IPS-18a (cell line): ENCODE data around the gene CCDC177.
A peak's percentile ranks its signal among the peaks of the same experiment; 100 is the strongest.

ENCODE experiments used
- H3K27ac ChIP-seq: one replicate; pipeline ENCODE4 v1.5.1; 2013; ENCODE audit warnings: low read length
- H3K27me3 ChIP-seq: one replicate; pipeline ENCODE4 v1.6.1; 2013; ENCODE audit warnings: mild to moderate bottlenecking, low read length; ENCODE audit not compliant: control insufficient read depth, insufficient read depth
- H3K36me3 ChIP-seq: one replicate; pipeline ENCODE4 v1.6.1; 2013; ENCODE audit warnings: low read depth, low read length; ENCODE audit not compliant: control insufficient read depth
- H3K4me1 ChIP-seq: one replicate; pipeline ENCODE4 v1.6.1; 2013; ENCODE audit warnings: low read depth, low read length; ENCODE audit not compliant: control insufficient read depth
- H3K4me3 ChIP-seq: one replicate; pipeline ENCODE4 v1.5.1; 2013; ENCODE audit warnings: low read length
- H3K9ac ChIP-seq: one replicate; pipeline ENCODE4 v1.6.1; 2013; ENCODE audit warnings: mild to moderate bottlenecking, low read length, moderate library complexity
- H3K9me3 ChIP-seq: one replicate; pipeline ENCODE4 v1.6.1; 2013; ENCODE audit warnings: low read depth, low read length; ENCODE audit not compliant: control insufficient read depth

Gene CCDC177

DNA sequence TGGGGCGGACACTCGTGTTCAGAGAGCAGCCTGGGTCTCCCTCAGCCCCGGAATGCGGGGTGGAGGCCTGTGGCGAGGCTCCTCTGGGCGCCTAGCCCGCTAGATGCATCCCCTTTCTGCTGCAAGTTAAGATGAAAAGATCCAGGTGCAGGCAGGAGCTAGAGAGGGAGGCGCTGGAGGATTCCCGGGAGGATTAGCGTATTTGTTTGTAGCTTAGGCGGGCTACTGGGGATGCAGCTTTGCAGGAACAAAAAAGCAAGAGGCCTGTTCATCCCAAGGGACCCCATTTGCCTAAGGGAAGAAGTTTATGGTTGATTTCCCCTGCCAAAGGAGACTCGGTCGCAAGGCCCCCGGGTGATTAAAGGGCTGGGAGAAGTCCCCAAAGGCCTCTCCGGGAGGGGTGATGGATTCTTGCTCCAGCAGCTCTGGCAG is 824 bp downstream of the CCDC177 start:
- H3K9me3 ChIP-seq, result no peaks in the 10 kb centered on the region
- peaks cover 60% of the 10 kb centered on the region for H3K27me3 ChIP-seq
- H3K4me3 ChIP-seq, result peak overlapping the region; percentile 66
- no peaks in the 10 kb centered on the region for H3K4me1 ChIP-seq
- peak overlapping the region; percentile 54 for H3K9ac ChIP-seq
- no peak overlapping the region for H3K27ac ChIP-seq
- no peaks in the 10 kb centered on the region for H3K36me3 ChIP-seq

DNA sequence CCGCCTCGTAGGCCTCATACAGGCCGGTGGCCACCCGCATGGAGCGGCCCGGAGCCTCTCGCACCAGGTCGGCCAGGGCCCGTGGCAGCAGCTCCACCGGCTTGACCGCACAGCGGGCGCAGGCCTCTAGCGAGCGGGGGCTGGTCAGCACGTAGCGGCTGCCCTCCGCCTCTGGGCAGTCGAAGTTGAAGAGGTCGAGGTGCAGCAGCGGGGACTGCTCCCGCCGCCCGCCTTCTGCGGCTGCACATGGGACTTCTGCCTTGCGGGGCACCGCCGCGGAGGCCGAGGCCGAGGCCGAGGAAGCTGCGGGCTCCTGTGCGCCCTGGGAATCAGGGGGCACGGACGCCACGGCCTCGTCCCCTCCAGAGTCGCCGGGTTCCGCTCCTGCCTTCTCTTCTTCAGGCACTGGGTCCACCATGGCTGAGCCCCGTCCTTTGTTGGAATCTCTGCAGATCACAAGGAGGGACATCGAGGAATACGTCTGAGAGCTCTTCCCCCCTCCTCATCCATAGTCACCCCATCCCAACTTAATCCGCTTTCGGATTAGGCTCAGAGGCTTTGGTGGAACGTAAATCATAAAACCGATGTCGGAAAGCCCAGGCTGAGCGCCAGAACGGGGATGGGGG is 1.4 kb downstream of the CCDC177 start:
- Histone ChIP-seq H3K27me3 (peaks cover 60% of the 10 kb centered on the region), H3K4me3 (peak overlapping the region; percentile 66), H3K9me3 (no peaks in the 10 kb centered on the region), H3K36me3 (no peaks in the 10 kb centered on the region), H3K9ac (no peak overlapping the region), H3K27ac (no peak overlapping the region), H3K4me1 (no peaks in the 10 kb centered on the region)

DNA sequence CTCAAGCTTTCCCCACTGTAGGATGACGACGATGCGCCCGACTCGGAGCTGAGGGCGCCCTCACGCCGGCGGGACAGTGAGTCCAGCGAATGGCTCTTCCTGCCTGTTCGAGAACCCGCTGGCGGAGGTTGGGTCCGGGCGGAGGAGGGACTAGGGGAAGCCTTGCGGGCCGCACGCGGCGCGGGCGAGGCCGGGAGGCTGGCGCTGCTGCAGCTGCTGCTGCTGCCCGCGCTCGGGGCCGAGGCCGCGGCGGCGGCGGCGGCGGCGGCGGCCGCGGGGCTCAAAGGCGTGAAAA is 1.9 kb downstream of the CCDC177 start:
- Histone ChIP-seq H3K9me3 (no peaks in the 10 kb centered on the region), H3K9ac (no peak overlapping the region), H3K4me1 (no peaks in the 10 kb centered on the region), H3K27me3 (peaks cover 60% of the 10 kb centered on the region), H3K27ac (no peak overlapping the region), H3K36me3 (no peaks in the 10 kb centered on the region), H3K4me3 (no peak overlapping the region)

DNA sequence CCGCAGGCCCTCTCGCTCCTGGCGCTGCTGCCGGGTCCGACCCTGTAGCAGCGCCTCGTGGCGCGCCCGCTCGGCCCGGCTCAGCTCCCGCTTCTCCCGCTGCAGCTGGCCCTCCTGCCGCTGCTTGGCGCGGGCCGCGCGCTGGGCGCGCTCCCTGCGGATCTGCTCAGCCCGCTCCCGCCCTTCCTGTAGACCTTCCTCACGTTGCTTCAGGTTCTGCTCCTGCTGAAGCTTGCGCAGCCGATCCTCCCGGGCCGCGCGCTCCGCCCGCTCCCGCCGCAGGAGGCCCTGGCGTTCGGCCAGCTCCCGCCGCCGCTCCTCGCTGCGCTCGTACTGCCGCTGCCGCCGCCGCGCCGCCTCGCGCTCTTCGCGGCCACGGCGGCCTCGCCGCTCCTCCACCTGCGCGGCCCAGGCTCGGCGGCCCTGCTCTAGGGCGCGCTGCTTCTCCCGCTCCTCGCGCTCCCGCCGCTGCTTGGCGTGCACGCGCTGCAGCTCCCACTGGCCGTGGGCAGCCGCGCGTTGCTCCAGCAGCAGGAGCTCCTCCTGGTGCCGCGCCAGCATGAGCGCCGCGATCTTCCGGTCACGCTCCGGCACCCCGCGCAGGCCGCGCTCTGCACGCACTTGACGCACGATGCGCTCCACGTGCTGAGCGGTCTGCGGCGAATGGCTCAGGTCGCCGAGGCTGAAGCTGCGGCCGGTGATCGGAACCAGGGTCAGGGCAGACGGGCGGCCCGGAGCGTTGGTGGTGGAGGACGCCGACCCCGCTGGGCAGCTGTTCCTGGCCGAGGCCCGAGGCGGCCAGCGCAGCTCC is 2.4 kb downstream of the CCDC177 start:
- Histone ChIP-seq H3K4me3 (peak overlapping the region; percentile 41), H3K27me3 (peaks cover 62% of the 10 kb centered on the region)

DNA sequence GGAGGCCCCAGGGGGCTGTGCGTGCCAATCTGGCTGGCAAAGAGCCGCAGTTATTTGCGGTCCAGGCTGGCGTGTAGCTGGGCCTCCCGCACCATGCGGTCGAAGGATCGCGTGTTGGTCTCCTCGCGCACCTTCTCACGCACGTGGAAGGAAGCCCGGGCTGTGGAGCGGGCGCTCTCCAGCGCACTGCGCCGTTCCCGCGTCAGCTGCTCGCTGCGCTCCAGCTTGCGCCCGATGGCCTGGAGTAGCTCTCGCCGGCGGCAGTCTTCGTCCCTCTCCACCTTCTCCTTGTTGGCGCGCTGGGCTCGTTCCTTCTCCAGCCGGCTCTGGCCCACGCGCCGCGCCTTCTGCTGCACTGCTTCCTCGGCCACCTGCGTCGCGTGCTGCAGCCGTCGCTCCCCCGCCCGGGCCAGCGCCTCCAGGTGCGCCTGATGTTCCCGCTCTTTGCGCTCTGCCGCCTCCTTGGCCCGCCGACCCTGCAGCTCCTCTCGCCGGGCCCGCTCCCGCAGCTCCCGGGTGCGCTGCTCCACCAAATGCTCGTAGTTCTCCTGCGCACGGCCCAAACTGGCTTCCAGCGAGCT is 3.1 kb downstream of the CCDC177 start:
- peak overlapping the region; percentile 41 for H3K4me3 ChIP-seq
- no peak overlapping the region for H3K9ac ChIP-seq
- H3K9me3 ChIP-seq, result no peaks in the 10 kb centered on the region
- peaks cover 66% of the 10 kb centered on the region for H3K27me3 ChIP-seq
- no peak overlapping the region for H3K27ac ChIP-seq
- H3K4me1 ChIP-seq, result no peaks in the 10 kb centered on the region
- no peaks in the 10 kb centered on the region for H3K36me3 ChIP-seq

More for the DNA sequence above, 2.4 kb downstream of the CCDC177 start:
- Histone ChIP-seq H3K27ac (no peak overlapping the region), H3K9ac (no peak overlapping the region), H3K9me3 (no peaks in the 10 kb centered on the region), H3K4me1 (no peaks in the 10 kb centered on the region), H3K36me3 (no peaks in the 10 kb centered on the region)

DNA sequence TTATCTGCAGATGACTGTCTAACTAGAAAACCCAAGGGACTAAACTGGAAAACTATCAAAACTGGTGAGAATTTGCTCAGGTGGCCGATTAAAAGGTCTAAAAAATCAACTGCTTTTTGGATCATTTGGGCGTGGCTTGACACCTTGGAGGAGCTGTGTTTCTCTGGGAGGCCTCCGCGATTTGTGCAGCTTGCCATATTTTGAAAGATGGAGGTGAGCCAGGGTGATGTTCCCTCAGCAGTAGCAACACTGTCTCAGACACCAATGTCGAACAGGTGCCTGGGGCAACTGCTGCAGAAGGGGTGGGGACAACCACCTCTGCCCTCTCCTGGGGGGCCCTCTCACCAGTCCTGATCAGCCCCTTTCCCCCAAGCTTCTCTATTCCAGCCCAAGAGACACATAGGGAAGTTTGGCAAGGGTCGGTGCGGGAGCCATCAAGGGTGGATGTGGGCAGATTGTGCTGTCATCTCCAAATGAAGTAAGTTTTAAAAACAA is 3.8 kb downstream of the CCDC177 start:
- H3K27ac ChIP-seq, result no peak overlapping the region
- no peak overlapping the region for H3K9ac ChIP-seq
- H3K27me3 ChIP-seq, result peaks cover 66% of the 10 kb centered on the region
- H3K36me3 ChIP-seq, result no peaks in the 10 kb centered on the region
- no peak overlapping the region for H3K4me3 ChIP-seq
- no peaks in the 10 kb centered on the region for H3K9me3 ChIP-seq
- no peaks in the 10 kb centered on the region for H3K4me1 ChIP-seq

DNA sequence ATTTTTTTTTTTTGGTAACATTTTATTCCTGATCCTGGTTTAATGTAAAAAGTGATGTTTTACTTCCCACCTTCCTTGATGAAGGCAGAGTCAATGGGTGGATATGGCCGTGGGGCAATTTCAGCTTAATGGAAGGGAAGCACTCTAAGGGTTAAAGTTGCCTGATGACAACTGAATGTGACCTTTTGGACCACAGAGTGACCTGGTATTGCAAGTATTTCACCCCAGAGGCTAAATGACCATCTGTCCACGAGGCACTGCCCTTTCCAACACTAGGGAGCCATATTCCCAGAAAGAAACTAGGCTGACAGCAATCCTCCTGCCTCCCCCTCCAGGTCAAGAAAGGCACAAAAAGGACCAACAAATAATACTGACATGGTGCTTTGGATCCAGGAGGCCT is 4.8 kb downstream of the CCDC177 start:
- no peak overlapping the region for H3K4me3 ChIP-seq
- H3K9ac ChIP-seq, result no peak overlapping the region
- no peaks in the 10 kb centered on the region for H3K9me3 ChIP-seq
- no peaks in the 10 kb centered on the region for H3K36me3 ChIP-seq
- no peaks in the 10 kb centered on the region for H3K4me1 ChIP-seq
- H3K27me3 ChIP-seq, result peaks cover 60% of the 10 kb centered on the region
- H3K27ac ChIP-seq, result no peak overlapping the region

DNA sequence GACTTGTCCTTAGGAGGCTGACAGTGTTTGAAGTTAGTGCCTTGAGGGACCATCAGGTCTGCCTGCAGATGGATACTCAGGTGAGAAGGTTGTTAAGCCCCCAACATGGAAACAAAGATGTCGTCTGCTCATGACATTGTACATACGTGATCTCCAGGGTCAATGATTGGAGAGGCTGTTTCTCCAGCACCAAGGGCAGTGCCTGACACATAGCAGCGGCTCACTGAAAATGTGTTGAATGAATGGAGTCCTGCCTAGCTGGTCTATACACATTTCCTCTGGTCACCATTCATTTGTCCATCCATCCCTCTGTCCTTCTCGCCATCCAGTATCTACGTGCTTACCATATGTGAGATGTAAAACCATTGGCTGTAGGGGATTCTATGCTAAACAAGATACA is 7.1 kb downstream of the CCDC177 start:
- no peak overlapping the region for H3K9ac ChIP-seq
- no peaks in the 10 kb centered on the region for H3K4me1 ChIP-seq
- H3K27ac ChIP-seq, result no peak overlapping the region
- H3K9me3 ChIP-seq, result no peaks in the 10 kb centered on the region
- no peaks in the 10 kb centered on the region for H3K36me3 ChIP-seq
- H3K4me3 ChIP-seq, result no peak overlapping the region
- H3K27me3 ChIP-seq, result peaks cover 39% of the 10 kb centered on the region

DNA sequence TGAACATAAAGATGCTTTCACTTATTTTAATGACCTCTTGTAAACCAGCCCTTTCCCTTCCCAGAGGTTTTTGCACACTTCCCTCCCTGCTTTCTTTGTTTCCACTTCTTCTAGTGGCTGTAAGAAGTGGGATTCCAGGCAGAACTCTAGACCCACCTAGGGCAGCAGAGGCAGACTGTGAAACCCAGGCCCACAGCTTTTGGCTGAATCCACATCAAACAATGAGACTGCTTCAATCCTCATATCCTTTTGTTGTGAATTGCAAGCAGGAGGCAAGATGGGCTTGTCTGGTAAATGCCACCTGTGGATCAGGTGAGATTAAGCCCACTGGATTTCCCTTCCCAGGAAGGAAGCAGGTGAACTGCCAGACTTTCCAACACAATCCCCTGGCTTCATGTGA is 12.8 kb downstream of the CCDC177 start:
- H3K4me1 ChIP-seq, result peaks cover 7% of the 10 kb centered on the region
- H3K4me3 ChIP-seq, result no peak overlapping the region
- H3K9me3 ChIP-seq, result no peaks in the 10 kb centered on the region
- H3K9ac ChIP-seq, result no peak overlapping the region
- no peak overlapping the region for H3K27ac ChIP-seq
- H3K36me3 ChIP-seq, result no peaks in the 10 kb centered on the region
- peaks cover under 1% of the 10 kb centered on the region for H3K27me3 ChIP-seq

DNA sequence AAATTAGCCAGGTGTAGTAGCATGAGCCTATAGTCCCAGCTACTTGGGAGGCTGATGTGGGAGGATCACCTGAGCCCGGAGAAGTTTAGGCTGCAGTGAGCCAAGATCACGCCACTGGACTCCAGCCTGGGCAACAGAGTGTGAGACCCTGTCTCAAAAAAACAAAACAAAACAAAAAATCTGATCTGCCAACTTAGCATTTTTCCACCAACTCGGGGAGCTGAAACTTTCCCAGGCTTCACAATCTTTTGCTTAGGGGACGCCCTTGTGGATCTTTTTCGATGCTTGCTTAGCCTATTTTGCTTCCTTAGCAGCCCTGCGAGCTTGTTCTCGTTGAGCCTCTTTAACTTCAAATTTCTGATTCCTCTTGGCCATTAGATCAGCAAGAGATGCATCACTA is 13.8 kb downstream of the CCDC177 start:
- Histone ChIP-seq H3K27me3 (no peaks in the 10 kb centered on the region), H3K9me3 (no peaks in the 10 kb centered on the region), H3K27ac (no peak overlapping the region)

DNA sequence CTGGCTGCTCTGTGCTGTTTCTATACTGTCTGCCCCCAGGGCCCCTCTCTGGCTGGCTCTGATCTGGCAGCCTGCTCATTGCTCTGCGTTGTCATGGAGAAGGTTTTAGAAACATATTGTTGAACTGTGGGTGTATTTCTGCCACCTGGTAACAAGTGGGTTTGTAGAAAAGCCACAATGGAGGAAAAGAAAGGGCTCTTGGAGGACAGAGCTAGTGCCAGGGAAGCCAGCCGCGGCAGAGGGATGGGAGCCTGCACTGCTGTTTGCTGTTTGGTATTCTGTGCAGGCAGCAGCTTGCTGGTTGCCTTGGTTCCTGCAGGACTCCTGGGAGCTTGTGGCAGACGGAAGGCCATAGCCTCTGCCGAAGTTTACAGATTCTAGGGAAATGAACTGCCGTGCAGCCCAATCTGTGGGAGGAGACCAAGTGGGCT is 15.1 kb downstream of the CCDC177 start:
- H3K4me3 ChIP-seq, result no peak overlapping the region
- H3K27ac ChIP-seq, result no peak overlapping the region
- H3K9ac ChIP-seq, result no peak overlapping the region
- peaks cover 7% of the 10 kb centered on the region for H3K4me1 ChIP-seq
- H3K27me3 ChIP-seq, result no peaks in the 10 kb centered on the region
- H3K36me3 ChIP-seq, result no peaks in the 10 kb centered on the region
- no peaks in the 10 kb centered on the region for H3K9me3 ChIP-seq

More for the DNA sequence above, 13.8 kb downstream of the CCDC177 start:
- Histone ChIP-seq H3K4me1 (peaks cover 7% of the 10 kb centered on the region), H3K36me3 (no peaks in the 10 kb centered on the region), H3K9ac (no peak overlapping the region), H3K4me3 (no peak overlapping the region)
